Measurements from ENCODE around the gene NCAM2.

The NCAM2 gene

GRCh38 chr21:21195417-21195943 lies 197.3 kb downstream of the NCAM2 start (continued):
- no peak for TF ChIP-seq ZNF518A (tag by site-specific recombination; conservative IDR thresholded peaks at IDR 0.05; ENCODE audit: low read depth)
- no peak for TF ChIP-seq ZFP69B (tag by site-specific recombination; IDR thresholded peaks at IDR 0.05)
- no peak for TF ChIP-seq ZBTB48 (tag by site-specific recombination; IDR thresholded peaks at IDR 0.05)
- TF ChIP-seq ZNF521 (tag by site-specific recombination; IDR thresholded peaks at IDR 0.05): no peak
- TF ChIP-seq AEBP2 (tag by site-specific recombination; IDR thresholded peaks at IDR 0.05; ENCODE audit: borderline replicate concordance): no peak

GRCh38 chr21:21196087-21196486 lies 197.9 kb downstream of the NCAM2 start:
- H3K27ac ChIP-seq (ENCODE audit: extremely low read depth, low read depth, low read length): no peak overlapping the region
- CTCF ChIA-PET: no interaction called here

GRCh38 chr21:21196848-21197247 lies 198.6 kb downstream of the NCAM2 start:
- ChIA-PET POLR2A (no interaction called here), CTCF (no interaction called here)
- Histone ChIP-seq H3K4me3 (ENCODE audit: low read depth, low read length) (no peak overlapping the region), H3K36me3 (ENCODE audit: control insufficient read depth in 2 of 2, insufficient read depth in 1 of 2, low read length in 2 of 2) (no peaks in the 10 kb centered on the region), H3K9me3 (ENCODE audit: control insufficient read depth, insufficient read depth, low read depth, low read length) (no peaks in the 10 kb centered on the region), H3K4me1 (ENCODE audit: control insufficient read depth, insufficient read depth, low read length) (no peaks in the 10 kb centered on the region), H3K27ac (ENCODE audit: extremely low read depth, low read depth, low read length) (no peak overlapping the region)
- TF ChIP-seq ZNF146 (tag by site-specific recombination; IDR thresholded peaks at IDR 0.05): no peak
- no peak for TF ChIP-seq ZNF670 (tag by site-specific recombination; IDR thresholded peaks at IDR 0.05; ENCODE audit: low read depth)
- no peak for TF ChIP-seq ZNF623 (tag by site-specific recombination; IDR thresholded peaks at IDR 0.05)
- TF ChIP-seq IKZF3 (tag by site-specific recombination; IDR thresholded peaks at IDR 0.05): no peak
- TF ChIP-seq ZNF266 (tag by site-specific recombination; IDR thresholded peaks at IDR 0.05; ENCODE audit: low read depth): no peak
- no peak for TF ChIP-seq ZNF707 (tag by site-specific recombination; IDR thresholded peaks at IDR 0.05)
- no peak for TF ChIP-seq ZBTB1 (tag by site-specific recombination; IDR thresholded peaks at IDR 0.05)
- TF ChIP-seq ZNF658 (tag by site-specific recombination; IDR thresholded peaks at IDR 0.05): no peak
- no peak for TF ChIP-seq ZNF416 (tag by site-specific recombination; IDR thresholded peaks at IDR 0.05)
- TF ChIP-seq KLF9 (tag by site-specific recombination; IDR thresholded peaks at IDR 0.05; ENCODE audit: low read depth): no peak
- no peak for TF ChIP-seq ZNF777 (tag by site-specific recombination; IDR thresholded peaks at IDR 0.05; ENCODE audit: borderline replicate concordance)
- no peak for TF ChIP-seq KLF8 (tag by site-specific recombination; IDR thresholded peaks at IDR 0.05)
- TF ChIP-seq ZNF510 (tag by site-specific recombination; IDR thresholded peaks at IDR 0.05; ENCODE audit: insufficient replicate concordance): no peak
- TF ChIP-seq ATF2 (tag by site-specific recombination; IDR thresholded peaks at IDR 0.05; ENCODE audit: low read depth): no peak
- no peak for TF ChIP-seq PRDM10 (tag by site-specific recombination; IDR thresholded peaks at IDR 0.05)
- TF ChIP-seq ZNF433 (tag by site-specific recombination; IDR thresholded peaks at IDR 0.05; ENCODE audit: low read depth): no peak

More at GRCh38 chr21:21196087-21196486, 197.9 kb downstream of the NCAM2 start:
- POLR2A ChIA-PET: no interaction called here
- Histone ChIP-seq H3K9me3 (ENCODE audit: control insufficient read depth, insufficient read depth, low read depth, low read length) (no peaks in the 10 kb centered on the region), H3K36me3 (ENCODE audit: control insufficient read depth in 2 of 2, insufficient read depth in 1 of 2, low read length in 2 of 2) (no peaks in the 10 kb centered on the region), H3K4me3 (ENCODE audit: low read depth, low read length) (no peak overlapping the region), H3K4me1 (ENCODE audit: control insufficient read depth, insufficient read depth, low read length) (no peaks in the 10 kb centered on the region)
- TF ChIP-seq ZNF341 (tag by site-specific recombination; IDR thresholded peaks at IDR 0.05; ENCODE audit: low read depth): no peak
- TF ChIP-seq ZNF274 (IDR thresholded peaks at IDR 0.05; ENCODE audit: low read length): no peak
- TF ChIP-seq ZNF274 (tag by site-specific recombination; IDR thresholded peaks at IDR 0.05; ENCODE audit: borderline replicate concordance): no peak
- no peak for TF ChIP-seq ZNF664 (tag by site-specific recombination; IDR thresholded peaks at IDR 0.05)
- no peak for TF ChIP-seq ZNF2 (tag by site-specific recombination; IDR thresholded peaks at IDR 0.05)
